ENCODE results near the gene EFCAB14.

DNA sequence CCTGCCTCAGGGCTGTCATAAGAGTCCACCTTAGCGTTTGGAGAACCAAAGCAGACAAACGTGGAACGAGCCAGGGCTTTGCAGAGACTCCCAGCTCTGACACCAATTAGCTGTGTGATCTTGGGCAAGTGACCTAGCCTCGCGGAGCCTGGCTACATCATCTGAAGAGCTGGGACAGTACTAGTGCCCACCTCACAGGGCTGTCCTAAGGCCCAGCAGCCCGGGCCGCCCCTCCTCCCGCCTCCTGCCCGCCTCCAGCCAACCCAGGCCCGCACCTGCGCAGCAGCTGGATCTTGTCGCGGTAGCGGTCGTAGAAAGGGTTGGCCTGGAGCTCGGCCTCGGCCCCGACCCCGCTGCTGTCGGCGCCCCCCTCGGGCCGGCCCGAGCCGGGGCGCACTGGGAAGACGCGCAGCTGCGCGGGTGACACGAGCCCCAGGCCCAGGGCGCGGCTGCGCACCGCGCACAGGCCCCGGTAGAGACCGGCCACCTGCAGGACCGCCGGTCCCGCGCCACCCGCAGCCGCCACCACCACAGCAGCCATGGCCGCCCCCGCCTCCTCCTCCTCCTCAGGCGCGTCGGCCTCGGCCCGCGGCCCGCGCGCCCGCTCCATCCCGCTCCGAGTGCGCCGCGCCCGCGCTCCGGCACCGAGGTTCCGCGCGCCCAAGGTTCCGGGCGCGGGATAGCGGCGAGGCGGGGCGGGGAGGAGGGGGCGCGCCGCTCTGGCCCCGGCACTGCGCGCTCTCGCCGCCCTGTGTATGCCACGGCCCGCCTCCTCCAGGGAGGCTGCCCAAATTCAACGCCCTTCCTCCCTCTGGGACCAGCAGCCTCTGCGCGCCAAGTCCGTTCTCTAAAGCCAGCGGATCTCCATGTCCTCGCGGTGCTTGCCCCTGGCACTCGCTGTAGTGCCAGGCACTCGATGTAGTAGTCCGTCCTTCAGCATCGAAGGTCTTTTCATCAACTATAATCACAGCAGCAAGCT, 50.8 kb downstream of the EFCAB14 start, which contains the start of gene ATPAF1:
- TF ChIP-seq CTCF (IDR thresholded peaks at IDR 0.05) (no peak), POLR2AphosphoS5 (IDR thresholded peaks at IDR 0.05; ENCODE audit: insufficient read depth in 1 of 2, low read depth in 1 of 2) (peak in 1 of 2 donors; percentile 51)
